Measurements from ENCODE around the gene ZNF276. TPM values are rescaled to one million over a fixed set of nuclear protein-coding genes. Genes with fewer than 3 reads are reported as not detected.
A peak's percentile ranks its signal among the peaks of the same experiment; 100 is the strongest.

Gene ZNF276
- total RNA-seq, 1 experiment from 2014 or later = 32.7 TPM

- Mint-ChIP-seq H3K9me3 (ENCODE audit: unreplicated experiment) (no peaks in the 10 kb centered on the region), H3K4me3 (ENCODE audit: unreplicated experiment) (no peak overlapping the region), H3K27me3 (ENCODE audit: insufficient read depth, unreplicated experiment) (no peaks in the 10 kb centered on the region), H3K27ac (ENCODE audit: low read depth, unreplicated experiment) (no peak overlapping the region), H3K36me3 (ENCODE audit: insufficient read depth, unreplicated experiment) (peaks cover 48% of the 10 kb centered on the region), H3K4me1 (ENCODE audit: insufficient read depth, unreplicated experiment) (peaks cover 19% of the 10 kb centered on the region)
- no TSS peak for BruUV-seq (replicated peaks)
- DNase-seq (ENCODE audit: unreplicated experiment) = no peak
- no peak for TF ChIP-seq CTCF (IDR thresholded peaks at IDR 0.05; ENCODE audit: unreplicated experiment)
- intact Hi-C loops (cut with micrococcal nuclease) = no loop called here
- ChIA-PET POLR2A (interaction anchor here (0.7 to 4.5 kb wide), 2 partner anchors 12 to 80 kb away, joined by 3 to 40 read pairs; no protein-coding TSS in a partner anchor), CTCF (interaction anchor here (0.6 to 1.4 kb wide), 3 partner anchors 9 to 995 kb away, joined by 3 to 6 read pairs (median 3); no protein-coding TSS in a partner anchor)
Measured at GRCh38 chr16:89716916-89717687, 4.2 kb upstream of the ZNF276 start.

- Mint-ChIP-seq H3K9me3 (ENCODE audit: unreplicated experiment) (no peaks in the 10 kb centered on the region), H3K4me3 (ENCODE audit: unreplicated experiment) (no peak overlapping the region), H3K27ac (ENCODE audit: low read depth, unreplicated experiment) (no peak overlapping the region), H3K36me3 (ENCODE audit: insufficient read depth, unreplicated experiment) (peaks cover 55% of the 10 kb centered on the region), H3K27me3 (ENCODE audit: insufficient read depth, unreplicated experiment) (no peaks in the 10 kb centered on the region), H3K4me1 (ENCODE audit: insufficient read depth, unreplicated experiment) (peaks cover 23% of the 10 kb centered on the region)
- no peak for TF ChIP-seq CTCF (IDR thresholded peaks at IDR 0.05; ENCODE audit: unreplicated experiment)
- peak; percentile 27 for DNase-seq (ENCODE audit: unreplicated experiment)
- CTCF ChIA-PET = interaction anchor here (0.6 to 1.4 kb wide), 4 partner anchors 12 to 995 kb away, joined by 3 to 6 read pairs (median 4); no protein-coding TSS in a partner anchor
- intact Hi-C loops (cut with micrococcal nuclease) = no loop called here
- BruUV-seq (replicated peaks) = no TSS peak
- POLR2A ChIA-PET = interaction anchor here (0.7 to 4.5 kb wide), 4 partner anchors 8 to 81 kb away, joined by 3 to 46 read pairs (median 22); partner anchors contain the start of gene SPATA2L
Measured at GRCh38 chr16:89717688-89718505, 3.4 kb upstream of the ZNF276 start.

GRCh38 chr16:89720551-89720812 lies 855 bp upstream of the ZNF276 start:
- no peaks in the 10 kb centered on the region for H3K9me3 Mint-ChIP-seq (ENCODE audit: unreplicated experiment)
- no peaks in the 10 kb centered on the region for H3K27me3 Mint-ChIP-seq (ENCODE audit: insufficient read depth, unreplicated experiment)
- no TSS peak for BruUV-seq (replicated peaks)
- no peak for DNase-seq (ENCODE audit: unreplicated experiment)
- H3K4me1 Mint-ChIP-seq (ENCODE audit: insufficient read depth, unreplicated experiment) = peaks cover 25% of the 10 kb centered on the region
- CTCF ChIA-PET = interaction anchor here (0.6 to 1.0 kb wide), 2 partner anchors 20 to 140 kb away, joined by 3 to 4 read pairs; no protein-coding TSS in a partner anchor
- intact Hi-C loops (cut with micrococcal nuclease) = no loop called here
- TF ChIP-seq CTCF (IDR thresholded peaks at IDR 0.05; ENCODE audit: unreplicated experiment) = no peak
- H3K4me3 Mint-ChIP-seq (ENCODE audit: unreplicated experiment) = peak overlapping the region; percentile 82
- H3K27ac Mint-ChIP-seq (ENCODE audit: low read depth, unreplicated experiment) = peak overlapping the region; percentile 71
- POLR2A ChIA-PET = interaction anchor here (0.5 to 4.5 kb wide), 13 partner anchors 8 to 1053 kb away, joined by 3 to 46 read pairs (median 3); partner anchors contain the start of genes CDK10, SPATA2L and TCF25
- H3K36me3 Mint-ChIP-seq (ENCODE audit: insufficient read depth, unreplicated experiment) = peaks cover 61% of the 10 kb centered on the region

All from MCF 10A (cell line).